Mesendoderm (in vitro differentiated cells): ENCODE measurements around the gene CEP128.

Experiments used
- DNase-seq: peaks from one replicate; pipeline ENCODE4 v3.0.0; 2013
- H2AK5ac ChIP-seq: 2 replicates; pipeline ENCODE4 v1.6.1; 2013; ENCODE audit warnings: low read length, inconsistent platforms
- H2BK120ac ChIP-seq: 2 replicates; pipeline ENCODE4 v1.6.1; 2013; ENCODE audit warnings: low read depth, mild to moderate bottlenecking, low read length, moderate library complexity, mixed read lengths
- H2BK15ac ChIP-seq: replicated peaks from 2 replicates; pipeline ENCODE4 v1.6.1; 2013; ENCODE audit warnings: low read depth, mild to moderate bottlenecking, moderate library complexity
- H2BK5ac ChIP-seq: 2 replicates; pipeline ENCODE4 v1.6.1; 2013; ENCODE audit warnings: low read length, inconsistent platforms
- H3K18ac ChIP-seq: 2 replicates; pipeline ENCODE4 v1.6.1; 2013; ENCODE audit warnings: mild to moderate bottlenecking, low read length, mixed read lengths
- H3K23ac ChIP-seq: one replicate; pipeline ENCODE4 v1.6.1; 2013; ENCODE audit warnings: low read length
- H3K27ac ChIP-seq: 2 replicates; pipeline ENCODE4 v1.5.1; 2013; ENCODE audit warnings: low read depth, mild to moderate bottlenecking, inconsistent platforms, low read length, moderate library complexity
- H3K27me3 ChIP-seq: 2 replicates; pipeline ENCODE4 v1.6.1; 2013; ENCODE audit warnings: low read length, control low read depth, mild to moderate bottlenecking, inconsistent platforms; ENCODE audit not compliant: insufficient read depth, poor library complexity
- H3K36me3 ChIP-seq: 2 replicates; pipeline ENCODE4 v1.6.1; 2013; ENCODE audit warnings: low read length, inconsistent platforms; ENCODE audit not compliant: control insufficient read depth, insufficient read depth
- H3K4ac ChIP-seq: one replicate; pipeline ENCODE4 v1.6.1; 2013; ENCODE audit warnings: low read depth, mild to moderate bottlenecking, low read length, moderate library complexity
- H3K4me1 ChIP-seq: 2 replicates; pipeline ENCODE4 v1.6.1; 2013; ENCODE audit warnings: low read depth, low read length, inconsistent platforms; ENCODE audit not compliant: control insufficient read depth
- H3K4me2 ChIP-seq: 2 replicates; pipeline ENCODE4 v1.6.1; 2013; ENCODE audit warnings: low read length
- H3K4me3 ChIP-seq: 2 replicates; pipeline ENCODE4 v1.5.1; 2013; ENCODE audit warnings: mild to moderate bottlenecking, low read length
- H3K56ac ChIP-seq: one replicate; pipeline ENCODE4 v1.6.1; 2013; ENCODE audit warnings: low read length
- H3K79me1 ChIP-seq: 2 replicates; pipeline ENCODE4 v1.6.1; 2013; ENCODE audit warnings: low read length, inconsistent platforms
- H3K79me2 ChIP-seq: 2 replicates; pipeline ENCODE4 v1.6.1; 2013; ENCODE audit warnings: mild to moderate bottlenecking, low read length; ENCODE audit not compliant: control insufficient read depth, insufficient read depth
- H3K9ac ChIP-seq: 2 replicates; pipeline ENCODE4 v1.6.1; 2013; ENCODE audit warnings: low read length, inconsistent platforms
- H4K5ac ChIP-seq: one replicate; pipeline ENCODE4 v1.6.1; 2013; ENCODE audit warnings: low read length
- H4K8ac ChIP-seq: one replicate; pipeline ENCODE4 v1.6.1; 2013; ENCODE audit warnings: low read depth, mild to moderate bottlenecking, control low read depth, low read length, moderate library complexity
- WGBS: extraction: QIAGEN DNeasy Blood & Tissue Kit; methylation state at CpG from one replicate; pipeline ENCODE4 v1.1.7; 2013; ENCODE audit warnings: low lambda C conversion rate, missing lambda C conversion rate; ENCODE audit not compliant: insufficient coverage; ENCODE audit errors: extremely low coverage; 5-methylcytosine and 5-hydroxymethylcytosine counted together

Gene CEP128

DNA sequence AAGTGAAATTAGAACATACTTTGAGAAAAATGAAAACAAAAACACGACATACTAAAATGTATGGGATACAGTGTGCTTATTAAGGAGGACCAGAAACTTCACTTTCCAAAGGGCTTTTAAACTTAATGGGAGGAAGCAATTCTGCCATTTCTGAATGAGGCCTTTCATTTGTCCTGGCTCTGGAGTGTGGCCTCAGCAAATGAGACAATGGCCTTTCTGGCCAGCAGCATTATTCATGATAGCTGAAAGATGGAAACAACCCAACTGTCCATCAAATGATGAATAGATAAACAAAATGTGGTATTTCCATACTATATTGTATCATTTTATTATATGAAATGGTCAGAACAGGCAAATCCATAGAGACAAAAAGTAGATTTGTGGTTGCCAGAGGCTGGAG, 338.6 kb downstream of the CEP128 start:
- H2BK5ac ChIP-seq, result no peak overlapping the region
- H3K4ac ChIP-seq, result no peak overlapping the region
- DNase-seq, result no peak
- no peak overlapping the region for H3K9ac ChIP-seq
- no peaks in the 10 kb centered on the region for H3K27me3 ChIP-seq
- H3K23ac ChIP-seq, result no peak overlapping the region
- H2BK120ac ChIP-seq, result no peak overlapping the region
- no peak overlapping the region for H3K27ac ChIP-seq
- no peaks in the 10 kb centered on the region for H3K79me1 ChIP-seq
- H2BK15ac ChIP-seq, result no peak overlapping the region
- WGBS, result no CpG with 5 or more reads among the region's 1 CpG
- no peak overlapping the region for H3K4me3 ChIP-seq
- no peak overlapping the region for H3K4me2 ChIP-seq
- H4K5ac ChIP-seq, result no peak overlapping the region
- no peaks in the 10 kb centered on the region for H3K4me1 ChIP-seq
- no peak overlapping the region for H3K18ac ChIP-seq
- H3K36me3 ChIP-seq, result no peaks in the 10 kb centered on the region
- H3K79me2 ChIP-seq, result no peaks in the 10 kb centered on the region
- no peak overlapping the region for H3K56ac ChIP-seq
- H2AK5ac ChIP-seq, result no peak overlapping the region
- no peak overlapping the region for H4K8ac ChIP-seq

DNA sequence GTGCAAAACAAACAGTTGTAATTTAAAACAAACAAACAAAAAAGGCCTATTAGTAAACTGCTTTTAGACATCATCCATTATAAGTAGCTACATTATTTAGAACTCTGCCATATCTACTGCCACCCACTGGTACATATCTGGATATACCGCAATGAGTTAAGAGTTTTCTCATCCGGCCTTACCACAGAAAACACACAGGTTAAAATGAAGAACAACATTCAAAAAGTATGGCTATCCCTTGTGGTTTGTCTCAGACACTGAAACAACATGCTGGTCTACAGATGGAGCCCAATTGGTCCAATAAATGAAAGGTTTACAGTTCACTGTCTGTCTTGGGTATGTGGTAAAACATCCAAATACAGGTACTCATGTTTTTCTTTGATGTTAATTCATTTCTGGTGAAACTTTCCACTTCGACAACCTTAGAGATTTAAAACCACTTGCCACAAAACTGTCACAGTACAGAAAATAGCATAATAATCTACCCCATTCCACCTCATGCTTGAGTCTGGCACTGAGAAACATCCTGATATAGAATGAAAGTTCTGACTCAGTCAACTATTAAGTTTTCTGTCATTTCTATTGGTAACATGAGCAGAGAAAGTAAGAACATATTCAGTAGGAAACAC, 354.3 kb downstream of the CEP128 start:
- Histone ChIP-seq H3K27ac (no peak overlapping the region), H4K5ac (no peak overlapping the region), H3K4me1 (no peaks in the 10 kb centered on the region), H3K23ac (no peak overlapping the region), H3K4me2 (no peak overlapping the region), H4K8ac (no peak overlapping the region), H2BK120ac (no peak overlapping the region), H3K18ac (no peak overlapping the region), H3K27me3 (no peaks in the 10 kb centered on the region), H2BK5ac (no peak overlapping the region), H2AK5ac (no peak overlapping the region), H3K4me3 (no peak overlapping the region), H3K79me2 (no peaks in the 10 kb centered on the region), H2BK15ac (no peak overlapping the region), H3K79me1 (no peaks in the 10 kb centered on the region), H3K4ac (no peak overlapping the region), H3K36me3 (no peaks in the 10 kb centered on the region), H3K56ac (no peak overlapping the region), H3K9ac (no peak overlapping the region)
- WGBS, result no CpG with 5 or more reads among the region's 3 CpGs
- peak; percentile 60 for DNase-seq

DNA sequence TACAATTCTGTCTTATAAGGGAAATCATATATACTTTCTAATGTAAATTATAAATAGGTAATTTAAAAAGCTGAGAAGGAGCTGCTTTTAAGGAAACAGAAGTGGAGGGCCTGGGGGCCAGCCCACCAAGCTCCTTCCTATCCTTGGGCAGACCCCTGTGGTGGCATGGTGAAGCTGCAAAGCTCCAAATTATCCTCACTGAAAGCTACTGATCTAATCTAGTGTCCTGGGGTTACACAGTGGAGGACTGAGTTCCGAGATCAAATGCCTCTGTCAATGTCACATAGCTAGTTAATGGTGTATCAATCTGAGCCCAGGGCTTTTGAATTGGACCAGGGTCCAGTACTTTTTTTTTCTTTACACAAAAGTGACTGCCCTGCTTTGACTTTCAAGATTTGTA, 355.4 kb downstream of the CEP128 start:
- DNase-seq, result peak; percentile 92
- no peak overlapping the region for H3K27ac ChIP-seq
- no peak overlapping the region for H3K23ac ChIP-seq

DNA sequence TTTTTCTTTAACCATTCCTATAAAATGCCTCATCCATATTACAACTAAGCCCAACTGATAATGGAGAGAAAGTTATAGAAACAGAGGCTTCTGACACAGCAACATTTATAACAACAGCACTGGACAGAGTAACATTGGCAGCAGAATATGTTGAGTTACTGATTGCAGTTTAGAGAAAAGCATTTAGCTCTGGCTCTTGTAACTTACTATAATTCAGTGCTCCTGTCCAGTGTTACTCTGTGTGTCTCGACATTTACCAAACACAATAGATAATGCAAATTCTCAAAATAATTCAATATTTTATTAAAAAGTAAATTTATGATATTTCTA, 356.1 kb downstream of the CEP128 start:
- Histone ChIP-seq H3K4ac (no peak overlapping the region), H3K4me2 (no peak overlapping the region), H3K79me2 (no peaks in the 10 kb centered on the region), H4K8ac (no peak overlapping the region), H3K4me3 (no peak overlapping the region), H3K36me3 (no peaks in the 10 kb centered on the region), H3K9ac (no peak overlapping the region), H4K5ac (no peak overlapping the region), H2BK5ac (no peak overlapping the region), H3K27me3 (no peaks in the 10 kb centered on the region), H3K79me1 (no peaks in the 10 kb centered on the region), H2AK5ac (no peak overlapping the region), H2BK15ac (no peak overlapping the region), H3K56ac (no peak overlapping the region), H3K27ac (no peak overlapping the region), H3K23ac (no peak overlapping the region), H2BK120ac (no peak overlapping the region), H3K18ac (no peak overlapping the region), H3K4me1 (no peaks in the 10 kb centered on the region)
- no peak for DNase-seq
- no CpG with 5 or more reads among the region's 1 CpG for WGBS

More for the DNA sequence above, 355.4 kb downstream of the CEP128 start:
- Histone ChIP-seq H3K4me1 (no peaks in the 10 kb centered on the region), H3K18ac (no peak overlapping the region), H2BK120ac (no peak overlapping the region), H3K56ac (no peak overlapping the region), H3K4ac (no peak overlapping the region), H3K27me3 (no peaks in the 10 kb centered on the region), H3K79me2 (no peaks in the 10 kb centered on the region), H3K36me3 (no peaks in the 10 kb centered on the region), H3K79me1 (no peaks in the 10 kb centered on the region), H3K9ac (no peak overlapping the region), H4K5ac (no peak overlapping the region), H2AK5ac (no peak overlapping the region), H3K4me2 (no peak overlapping the region), H3K4me3 (no peak overlapping the region), H4K8ac (no peak overlapping the region), H2BK15ac (no peak overlapping the region), H2BK5ac (no peak overlapping the region)
- WGBS, result no CpG with 5 or more reads among the region's 1 CpG

DNA sequence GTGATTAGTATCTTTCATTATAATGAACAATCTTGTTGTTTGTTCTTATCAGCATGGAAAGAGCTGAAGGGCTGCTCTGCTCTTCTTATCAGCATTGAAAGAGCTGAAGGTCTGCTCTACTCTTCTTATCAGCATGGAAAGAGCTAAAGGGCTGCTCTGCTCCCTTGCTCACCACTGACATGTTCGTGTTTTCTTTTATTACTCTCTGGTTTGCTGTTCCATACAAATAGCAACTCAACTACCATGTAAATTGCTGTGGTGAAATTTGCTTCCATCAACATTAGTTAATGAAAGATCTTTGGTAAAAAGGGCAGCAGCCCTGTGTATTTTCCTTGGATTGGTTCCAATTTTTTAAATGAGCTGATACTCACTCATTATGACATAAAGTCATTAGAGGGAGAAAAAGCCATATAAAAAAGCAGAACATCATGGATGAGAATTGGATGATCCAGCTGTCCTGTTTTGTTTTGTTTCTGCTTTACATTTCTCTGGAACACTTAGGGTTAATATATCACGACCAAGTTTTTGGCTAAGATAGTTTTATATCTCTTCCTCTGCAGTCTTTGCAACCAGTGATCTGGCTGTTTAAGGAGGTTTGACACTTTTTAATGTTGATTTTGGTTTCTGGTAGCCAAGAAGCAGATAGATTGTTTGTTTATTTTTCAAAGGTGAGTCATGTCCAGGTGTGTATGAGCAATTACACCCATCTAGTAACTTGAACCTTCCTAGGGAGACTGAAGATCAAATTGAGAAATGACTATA, 356.6 kb downstream of the CEP128 start:
- Histone ChIP-seq H2BK120ac (no peak overlapping the region), H3K4ac (no peak overlapping the region), H2BK15ac (no peak overlapping the region), H3K79me2 (no peaks in the 10 kb centered on the region), H4K5ac (no peak overlapping the region), H3K56ac (no peak overlapping the region), H4K8ac (no peak overlapping the region), H3K36me3 (no peaks in the 10 kb centered on the region), H3K27me3 (no peaks in the 10 kb centered on the region), H3K79me1 (no peaks in the 10 kb centered on the region), H3K23ac (no peak overlapping the region), H3K4me2 (no peak overlapping the region), H2AK5ac (no peak overlapping the region), H3K27ac (no peak overlapping the region), H3K4me1 (no peaks in the 10 kb centered on the region), H3K18ac (no peak overlapping the region), H3K4me3 (no peak overlapping the region), H3K9ac (no peak overlapping the region), H2BK5ac (no peak overlapping the region)
- DNase-seq, result peak; percentile 87
- WGBS, result no CpG with 5 or more reads among the region's 2 CpGs

DNA sequence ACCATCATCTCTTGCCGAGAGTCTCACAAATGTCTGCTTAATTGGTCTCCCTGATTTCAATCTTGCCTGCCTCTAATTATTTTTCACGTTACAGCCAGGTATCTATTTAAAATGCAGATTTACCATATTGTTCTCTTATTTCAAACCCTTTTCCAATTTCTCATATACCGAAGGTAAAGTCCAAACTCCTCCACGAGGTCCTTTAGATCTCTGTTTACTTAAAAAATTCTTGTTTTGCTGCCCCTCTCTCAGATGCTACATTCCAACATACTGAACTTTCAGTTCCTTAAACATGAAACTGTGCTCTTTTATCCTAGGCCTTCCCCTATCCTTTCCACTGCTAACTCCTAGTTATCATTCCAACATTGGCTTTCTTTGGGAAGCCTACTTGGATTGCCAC, 363.9 kb downstream of the CEP128 start:
- Histone ChIP-seq H3K27me3 (no peaks in the 10 kb centered on the region), H3K27ac (no peak overlapping the region), H2BK120ac (no peak overlapping the region), H3K23ac (no peak overlapping the region), H3K4me2 (no peak overlapping the region), H3K9ac (no peak overlapping the region), H3K4ac (no peak overlapping the region), H2BK15ac (no peak overlapping the region), H3K56ac (no peak overlapping the region), H4K8ac (no peak overlapping the region), H3K4me1 (no peaks in the 10 kb centered on the region), H4K5ac (no peak overlapping the region), H2BK5ac (no peak overlapping the region), H2AK5ac (no peak overlapping the region), H3K18ac (no peak overlapping the region), H3K79me1 (no peaks in the 10 kb centered on the region), H3K79me2 (no peaks in the 10 kb centered on the region), H3K36me3 (no peaks in the 10 kb centered on the region), H3K4me3 (no peak overlapping the region)
- no peak for DNase-seq
- no CpG with 5 or more reads among the region's 4 CpGs for WGBS
